ENCODE measurements around the gene SYNE3. TPM values are rescaled to one million over a fixed set of nuclear protein-coding genes. Genes with fewer than 3 reads are reported as not detected.

The SYNE3 gene
- total and polyA plus RNA-seq, 4 donors = 0.47 to 9.0 (median 4.7) TPM

DNA sequence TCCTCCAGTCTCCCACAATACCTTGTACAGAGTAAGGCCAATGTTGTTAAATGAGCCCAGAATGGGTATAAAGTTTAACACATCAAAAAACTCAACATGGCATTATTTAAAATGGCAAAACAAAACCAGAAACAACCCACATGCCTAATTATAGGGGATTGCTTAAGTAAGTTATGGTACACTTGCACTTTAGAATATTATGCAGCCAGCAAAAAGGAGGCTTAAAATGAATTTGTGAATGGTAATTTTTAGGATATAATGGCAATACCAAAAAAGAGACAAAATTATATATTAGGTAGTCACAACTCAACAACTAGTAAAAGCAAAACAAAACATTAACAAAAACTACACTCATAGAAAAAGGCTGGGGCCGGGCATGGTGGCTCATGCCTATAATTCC lies 39.7 kb downstream of the SYNE3 start:
- H3K9me3 ChIP-seq (ENCODE audit: control insufficient read depth in 4 of 4, low read length in 3 of 4) = no peaks in the 10 kb centered on the region
- no peak for DNase-seq (ENCODE audit: low spot score)
- WGBS = 100% methylated on average over 1 of the region's 1 CpG
- TF ChIP-seq, protein P1, sequence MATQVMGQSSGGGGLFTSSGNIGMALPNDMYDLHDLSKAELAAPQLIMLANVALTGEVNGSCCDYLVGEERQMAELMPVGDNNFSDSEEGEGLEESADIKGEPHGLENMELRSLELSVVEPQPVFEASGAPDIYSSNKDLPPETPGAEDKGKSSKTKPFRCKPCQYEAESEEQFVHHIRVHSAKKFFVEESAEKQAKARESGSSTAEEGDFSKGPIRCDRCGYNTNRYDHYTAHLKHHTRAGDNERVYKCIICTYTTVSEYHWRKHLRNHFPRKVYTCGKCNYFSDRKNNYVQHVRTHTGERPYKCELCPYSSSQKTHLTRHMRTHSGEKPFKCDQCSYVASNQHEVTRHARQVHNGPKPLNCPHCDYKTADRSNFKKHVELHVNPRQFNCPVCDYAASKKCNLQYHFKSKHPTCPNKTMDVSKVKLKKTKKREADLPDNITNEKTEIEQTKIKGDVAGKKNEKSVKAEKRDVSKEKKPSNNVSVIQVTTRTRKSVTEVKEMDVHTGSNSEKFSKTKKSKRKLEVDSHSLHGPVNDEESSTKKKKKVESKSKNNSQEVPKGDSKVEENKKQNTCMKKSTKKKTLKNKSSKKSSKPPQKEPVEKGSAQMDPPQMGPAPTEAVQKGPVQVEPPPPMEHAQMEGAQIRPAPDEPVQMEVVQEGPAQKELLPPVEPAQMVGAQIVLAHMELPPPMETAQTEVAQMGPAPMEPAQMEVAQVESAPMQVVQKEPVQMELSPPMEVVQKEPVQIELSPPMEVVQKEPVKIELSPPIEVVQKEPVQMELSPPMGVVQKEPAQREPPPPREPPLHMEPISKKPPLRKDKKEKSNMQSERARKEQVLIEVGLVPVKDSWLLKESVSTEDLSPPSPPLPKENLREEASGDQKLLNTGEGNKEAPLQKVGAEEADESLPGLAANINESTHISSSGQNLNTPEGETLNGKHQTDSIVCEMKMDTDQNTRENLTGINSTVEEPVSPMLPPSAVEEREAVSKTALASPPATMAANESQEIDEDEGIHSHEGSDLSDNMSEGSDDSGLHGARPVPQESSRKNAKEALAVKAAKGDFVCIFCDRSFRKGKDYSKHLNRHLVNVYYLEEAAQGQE (IDR thresholded peaks at IDR 0.05) = no peak
- no peak overlapping the region for H3K4me3 ChIP-seq (ENCODE audit: low read depth in 1 of 3, low read length in 3 of 3)
- no peak overlapping the region for H3K9ac ChIP-seq (ENCODE audit: low read depth in 1 of 2, low read length in 2 of 2)
- peaks cover 0 to 12% (median 9%) of the 10 kb centered on the region in 4 donors for H3K4me1 ChIP-seq (ENCODE audit: control insufficient read depth in 4 of 4, insufficient read depth in 4 of 4, low read length in 3 of 4)
- H3K36me3 ChIP-seq (ENCODE audit: control insufficient read depth in 4 of 4, insufficient read depth in 3 of 4, low read depth in 1 of 4, low read length in 3 of 4) = peaks cover 0 to 25% (median 11%) of the 10 kb centered on the region in 4 donors
- no peaks in the 10 kb centered on the region for H3K27me3 ChIP-seq (ENCODE audit: control insufficient read depth in 4 of 4, insufficient read depth in 4 of 4, low read length in 3 of 4)
- H3K27ac ChIP-seq (ENCODE audit: low read depth in 1 of 2, low read length in 2 of 2) = no peak overlapping the region

- Histone ChIP-seq H3K4me3 (ENCODE audit: low read depth in 1 of 3, low read length in 3 of 3) (no peak overlapping the region), H3K27ac (ENCODE audit: low read depth in 1 of 2, low read length in 2 of 2) (no peak overlapping the region), H3K9ac (ENCODE audit: low read depth in 1 of 2, low read length in 2 of 2) (no peak overlapping the region), H3K9me3 (ENCODE audit: control insufficient read depth in 4 of 4, low read length in 3 of 4) (no peaks in the 10 kb centered on the region), H3K36me3 (ENCODE audit: control insufficient read depth in 4 of 4, insufficient read depth in 3 of 4, low read depth in 1 of 4, low read length in 3 of 4) (peaks cover 0 to 32% (median 14%) of the 10 kb centered on the region in 4 donors), H3K4me1 (ENCODE audit: control insufficient read depth in 4 of 4, insufficient read depth in 4 of 4, low read length in 3 of 4) (peaks cover 0 to 11% (median 9%) of the 10 kb centered on the region in 4 donors), H3K27me3 (ENCODE audit: control insufficient read depth in 4 of 4, insufficient read depth in 4 of 4, low read length in 3 of 4) (no peaks in the 10 kb centered on the region)
- DNase-seq (ENCODE audit: low spot score) = no peak
- WGBS = 92% methylated on average over 19 of the region's 19 CpGs
- no peak for TF ChIP-seq RXRA (IDR thresholded peaks at IDR 0.05)
- TF ChIP-seq RAD21 (IDR thresholded peaks at IDR 0.05) = no peak
- TF ChIP-seq CTCF (IDR thresholded peaks at IDR 0.05; ENCODE audit: low read depth, low read length, missing input control) = no peak
- TF ChIP-seq HNF4A (conservative IDR thresholded peaks at IDR 0.05) = no peak
- TF ChIP-seq, protein P1 (IDR thresholded peaks at IDR 0.05) = no peak
- TF ChIP-seq JUND (IDR thresholded peaks at IDR 0.05) = no peak
- no peak for TF ChIP-seq SP1 (IDR thresholded peaks at IDR 0.05)
- TF ChIP-seq TAF1 (conservative IDR thresholded peaks at IDR 0.05) = no peak
- no peak for TF ChIP-seq NR2F2 (IDR thresholded peaks at IDR 0.05)
- TF ChIP-seq, protein P2, sequence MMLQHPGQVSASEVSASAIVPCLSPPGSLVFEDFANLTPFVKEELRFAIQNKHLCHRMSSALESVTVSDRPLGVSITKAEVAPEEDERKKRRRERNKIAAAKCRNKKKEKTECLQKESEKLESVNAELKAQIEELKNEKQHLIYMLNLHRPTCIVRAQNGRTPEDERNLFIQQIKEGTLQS (IDR thresholded peaks at IDR 0.05) = no peak
- TF ChIP-seq ZBTB33 (IDR thresholded peaks at IDR 0.05) = no peak
- TF ChIP-seq MAX (IDR thresholded peaks at IDR 0.05) = no peak
- no peak for TF ChIP-seq YY1 (IDR thresholded peaks at IDR 0.05)
- no peak for TF ChIP-seq FOXA1 (IDR thresholded peaks at IDR 0.05)
- no peak for TF ChIP-seq EGR1 (IDR thresholded peaks at IDR 0.05; ENCODE audit: low read depth in 2 of 2)
These were observed 40.8 kb downstream of the SYNE3 start for GRCh38 chr14:95475540-95476240.

Measured in liver (tissue), 9 donors.